HCT116 (cell line): Measurements from ENCODE around the gene NDUFA8. TPM values are rescaled to one million over a fixed set of nuclear protein-coding genes. Genes with fewer than 3 reads are reported as not detected.

ENCODE experiments used
- ATAC-seq: fragments of 200-7000 bp; cut with Tn5 transposase; 2 replicates; pipeline ENCODE4 v1.9.1; 2020; ENCODE audit warnings: mild to moderate bottlenecking, moderate library complexity
- BruUV-seq: library from RNA; stranded (reverse); fragments of 400-500 nt; replicated peaks from 2 replicates; lab custom pipeline; 2021; lab: Mats Ljungman, UMichigan
- CTCF ChIA-PET: fragments of 300-600 bp; sonication (Branson Sonifier 250); formaldehyde crosslinking; loops from one replicate; lab custom pipeline; 2021; ENCODE audit warnings: antibody characterized with exemption; lab: Charles Lee
- POLR2A ChIA-PET: fragments of 300-600, 350-600 bp; sonication (Branson Sonifier 250); formaldehyde crosslinking; loops from one replicate; lab custom pipeline; 2021; ENCODE audit warnings: antibody characterized with exemption; lab: Charles Lee
- RAD21 ChIA-PET, 2 experiments: fragments of 300-600 bp; sonication (Branson Sonifier 250); formaldehyde crosslinking; loops; one replicate each; lab custom pipeline; 2023; ENCODE audit warnings: low total read pairs in 2 of 2; ENCODE audit not compliant: uncharacterized antibody in 2 of 2, unreplicated experiment in 2 of 2, low non-redundant PET in 1 of 2; lab: Charles Lee
- DNase-seq: peaks from one replicate; pipeline ENCODE4 v3.0.0-alpha.2; 2010; ENCODE audit warnings: low read depth, low spot score
- H2AFZ ChIP-seq: fragments of 200-600 bp; shearing (Covaris generic), sonication (generic); 2 replicates; pipeline ENCODE4 v1.6.1; 2017; ENCODE audit warnings: low read depth, mixed run types, mixed read lengths, antibody characterized with exemption, low read length; ENCODE audit not compliant: poor library complexity, severe bottlenecking
- H3K27ac ChIP-seq: 2 replicates; pipeline ENCODE4 v1.5.1; 2012; ENCODE audit warnings: low read depth, low read length
- H3K27me3 ChIP-seq: fragments of 200-600 bp; sonication (generic); 2 replicates; pipeline ENCODE4 v1.6.1; 2016; ENCODE audit warnings: mixed run types, low read length, mixed read lengths; ENCODE audit not compliant: insufficient read depth
- H3K36me3 ChIP-seq, 2 experiments: fragments of 200-500 bp in 1 of 2; fragments of 200-600 bp in 1 of 2; sonication (Bioruptor generic) in 1 of 2; sonication (generic) in 1 of 2; 2 replicates each; pipeline versions ENCODE4 v1.5.1 to v1.6.1; 2014 to 2016; ENCODE audit warnings: low read length in 2 of 2, inconsistent platforms in 1 of 2, mixed read lengths in 1 of 2, mixed run types in 1 of 2; ENCODE audit not compliant: insufficient read depth in 2 of 2, control insufficient read depth in 1 of 2
- H3K4me1 ChIP-seq, 2 experiments: fragments of 200-600 bp in 1 of 2; sonication (generic) in 1 of 2; 2 replicates each; pipeline versions ENCODE4 v1.5.1 to v1.6.1; 2012 to 2017; ENCODE audit warnings: low read length in 2 of 2, inconsistent platforms in 1 of 2, mild to moderate bottlenecking in 1 of 2, mixed read lengths in 1 of 2, mixed run types in 1 of 2, moderate library complexity in 1 of 2; ENCODE audit not compliant: insufficient read depth in 2 of 2, control insufficient read depth in 1 of 2
- H3K4me2 ChIP-seq: fragments of 200-600 bp; sonication (generic); 2 replicates; pipeline ENCODE4 v1.6.1; 2017; ENCODE audit warnings: mixed run types, low read length, mixed read lengths
- H3K4me3 ChIP-seq, 2 experiments: fragments of 200-600 bp in 1 of 2; sonication (generic) in 1 of 2; replicated peaks in 1 of 2; 2 replicates each; pipeline ENCODE4 v1.5.1; 2011 to 2016; ENCODE audit warnings: low read length in 2 of 2, control low read depth in 1 of 2, low read depth in 1 of 2, mild to moderate bottlenecking in 1 of 2, mixed read lengths in 1 of 2, mixed run types in 1 of 2
- H3K79me2 ChIP-seq: fragments of 200-600 bp; sonication (generic); 2 replicates; pipeline ENCODE4 v1.6.1; 2017; ENCODE audit warnings: mild to moderate bottlenecking, mixed run types, low read length, moderate library complexity, mixed read lengths; ENCODE audit not compliant: insufficient read depth
- H3K9ac ChIP-seq: fragments of 200-600 bp; sonication (generic); 2 replicates; pipeline ENCODE4 v1.6.1; 2016; ENCODE audit warnings: low read length, mixed read lengths
- H3K9me2 ChIP-seq: fragments of 200-600 bp; sonication (generic), shearing (Covaris generic); 2 replicates; pipeline ENCODE4 v1.6.1; 2017; ENCODE audit warnings: mixed run types, mild to moderate bottlenecking, moderate library complexity; ENCODE audit not compliant: insufficient read depth
- H3K9me3 ChIP-seq, 2 experiments: fragments of 200-500 bp in 1 of 2; fragments of 200-600 bp in 1 of 2; sonication (Bioruptor generic) in 1 of 2; sonication (generic) in 1 of 2; 2 replicates each; pipeline ENCODE4 v1.6.1; 2014 to 2017; ENCODE audit warnings: low read length in 2 of 2, mixed read lengths in 2 of 2, inconsistent platforms in 1 of 2, low read depth in 1 of 2, mild to moderate bottlenecking in 1 of 2, mixed run types in 1 of 2, moderate library complexity in 1 of 2; ENCODE audit not compliant: control insufficient read depth in 1 of 2, insufficient read depth in 1 of 2
- H4K20me1 ChIP-seq: fragments of 200-600 bp; sonication (generic), shearing (Covaris generic); 2 replicates; pipeline ENCODE4 v1.6.1; 2017; ENCODE audit warnings: mixed run types, mild to moderate bottlenecking, moderate library complexity; ENCODE audit not compliant: insufficient read depth
- CEBPB ChIP-seq: IDR thresholded peaks from 2 replicates; pipeline ENCODE4 v1.6.1; 2012; ENCODE audit warnings: low read depth
- CTCF ChIP-seq, 3 experiments: fragments of 200-600 bp in 1 of 3; sonication (generic) in 1 of 3; IDR thresholded peaks in 2 of 3; conservative IDR thresholded peaks in 1 of 3; 2 replicates each; pipeline ENCODE4 v1.5.1; 2012 to 2017; ENCODE audit warnings: low read depth in 2 of 3, low read length in 2 of 3, antibody characterized with exemption in 1 of 3, borderline replicate concordance in 1 of 3, control low read depth in 1 of 3, mild to moderate bottlenecking in 1 of 3, mixed read lengths in 1 of 3, mixed run types in 1 of 3, moderate library complexity in 1 of 3; ENCODE audit not compliant: insufficient read depth in 1 of 3
- EGR1 ChIP-seq: IDR thresholded peaks from 2 replicates; pipeline ENCODE4 v1.6.1; 2012; ENCODE audit warnings: low read depth
- EZH2 ChIP-seq: fragments of 200-600 bp; sonication (generic); IDR thresholded peaks from 2 replicates; pipeline ENCODE4 v1.6.1; 2017; ENCODE audit warnings: antibody characterized with exemption, mixed run types
- FOSL1 ChIP-seq: IDR thresholded peaks from 2 replicates; pipeline ENCODE4 v1.6.1; 2012; ENCODE audit warnings: low read depth
- POLR2AphosphoS5 ChIP-seq: IDR thresholded peaks from 2 replicates; pipeline ENCODE4 v1.6.1; 2011; ENCODE audit warnings: mild to moderate bottlenecking, low read depth, low read length, moderate library complexity
- RAD21 ChIP-seq: IDR thresholded peaks from 2 replicates; pipeline ENCODE4 v1.6.1; 2012; ENCODE audit warnings: low read depth, mild to moderate bottlenecking
- REST ChIP-seq: IDR thresholded peaks from 2 replicates; pipeline ENCODE4 v1.6.1; 2012; ENCODE audit warnings: low read depth
- SIN3A ChIP-seq: IDR thresholded peaks from 2 replicates; pipeline ENCODE4 v1.6.1; 2012; ENCODE audit warnings: low read depth
- SRF ChIP-seq: IDR thresholded peaks from 2 replicates; pipeline ENCODE4 v1.6.1; 2012; ENCODE audit warnings: low read depth
- TCF7L2 ChIP-seq: IDR thresholded peaks from 2 replicates; pipeline ENCODE4 v1.7.0; 2011; ENCODE audit warnings: borderline replicate concordance, inconsistent platforms; ENCODE audit not compliant: insufficient read depth, insufficient read length; ENCODE audit errors: extremely low read depth
- YY1 ChIP-seq: IDR thresholded peaks from 2 replicates; pipeline ENCODE4 v1.6.1; 2011; ENCODE audit warnings: low read length, low read depth, moderate library complexity, mild to moderate bottlenecking; ENCODE audit not compliant: insufficient replicate concordance; ENCODE audit errors: extremely low read depth
- ZFX ChIP-seq: fragments of 450-650 bp; IDR thresholded peaks from 2 replicates; pipeline ENCODE4 v1.6.1; 2017
- intact Hi-C: fragments of 100-400 bp; cut with micrococcal nuclease; formaldehyde crosslinking; loops from 2 replicates; pipeline ENCODE4 v1.10.0; 2022
- total RNA-seq: library from RNA; stranded (reverse); gene quantifications from one replicate; pipeline ENCODE4 v1.2.1, GENCODE V29; 2021; ENCODE audit not compliant: unreplicated experiment

The NDUFA8 gene
- total RNA-seq, 1 experiment from 2014 or later, result 84.5 TPM

GRCh38 chr9:122144836-122145591 lies 14.6 kb downstream of the NDUFA8 start:
- H3K4me1 ChIP-seq, result no peaks in the 10 kb centered on the region
- intact Hi-C loops, result no loop called here
- H2AFZ ChIP-seq, result no peak overlapping the region
- peak; percentile 85 for ATAC-seq
- ChIA-PET POLR2A (no interaction called here), RAD21 (interaction anchor here in 1 of 2 experiments (1.0 kb wide), 1 partner anchor 46 kb away, joined by 3 read pairs; no protein-coding TSS in a partner anchor), CTCF (interaction anchor here (0.8 to 2.0 kb wide), 7 partner anchors 14 to 148 kb away, joined by 3 to 11 read pairs (median 4); partner anchors contain the start of genes MORN5, MRRF, NDUFA8 and RBM18)
- peaks cover 31 to 32% of the 10 kb centered on the region in 2 experiments; a peak in 3 of 4 replicates for H3K36me3 ChIP-seq
- H3K4me2 ChIP-seq, result no peak overlapping the region
- no peak overlapping the region for H3K9ac ChIP-seq
- peak in 2 of 3 experiments; percentile 48 to 57; a peak in 4 of 6 replicates for TF ChIP-seq CTCF (IDR thresholded peaks at IDR 0.05 in 2 of 3, conservative IDR thresholded peaks at IDR 0.05 in 1 of 3; ENCODE audit: borderline replicate concordance in 1 of 3, insufficient read depth in 1 of 3, low read depth in 2 of 3, low read length in 2 of 3)
- TF ChIP-seq RAD21, result peak; percentile 24; the same call in 1 of the 2 replicates
- TF ChIP-seq FOSL1, result no peak
- BruUV-seq, result no TSS peak
- H3K9me3 ChIP-seq, result no peaks in the 10 kb centered on the region
- H4K20me1 ChIP-seq, result no peaks in the 10 kb centered on the region
- no peak for DNase-seq
- H3K4me3 ChIP-seq, result no peak overlapping the region
- no peaks in the 10 kb centered on the region for H3K9me2 ChIP-seq
- H3K79me2 ChIP-seq, result peaks cover 14% of the 10 kb centered on the region
- H3K27ac ChIP-seq, result no peak overlapping the region
- H3K27me3 ChIP-seq, result no peaks in the 10 kb centered on the region

- no peak overlapping the region for H3K4me3 ChIP-seq
- ChIA-PET CTCF (interaction anchor here (0.8 to 2.0 kb wide), 3 partner anchors 15 to 19 kb away, joined by 3 to 11 read pairs (median 10); partner anchors contain the start of genes MORN5 and NDUFA8), POLR2A (no interaction called here), RAD21 (no interaction called here)
- no peak overlapping the region for H3K9ac ChIP-seq
- H3K79me2 ChIP-seq, result peaks cover 4% of the 10 kb centered on the region; the same call in 1 of the 2 replicates
- no peaks in the 10 kb centered on the region for H4K20me1 ChIP-seq
- no peaks in the 10 kb centered on the region for H3K27me3 ChIP-seq
- intact Hi-C loops, result no loop called here
- no peak overlapping the region for H2AFZ ChIP-seq
- H3K9me2 ChIP-seq, result no peaks in the 10 kb centered on the region
- no TSS peak for BruUV-seq
- H3K4me1 ChIP-seq, result peaks cover 0 to 10% of the 10 kb centered on the region in 2 experiments; a peak in 2 of 4 replicates
- H3K36me3 ChIP-seq, result peaks cover 31 to 32% of the 10 kb centered on the region in 2 experiments; a peak in 3 of 4 replicates
- ATAC-seq (no peak), DNase-seq (no peak)
- no peak overlapping the region for H3K27ac ChIP-seq
- no peaks in the 10 kb centered on the region for H3K9me3 ChIP-seq
- TF ChIP-seq SIN3A, result no peak
- TF ChIP-seq YY1, result no peak
- no peak for TF ChIP-seq RAD21
- TF ChIP-seq REST, result no peak
- TF ChIP-seq CEBPB, result no peak
- TF ChIP-seq ZFX, result no peak
- no peak for TF ChIP-seq SRF
- no peak for TF ChIP-seq POLR2AphosphoS5
- no peak for TF ChIP-seq TCF7L2
- no peak for TF ChIP-seq EZH2
- TF ChIP-seq EGR1, result no peak
- TF ChIP-seq, all 23 proteins: peak for 0
- H3K4me2 ChIP-seq, result no peak overlapping the region
These were observed 15.6 kb downstream of the NDUFA8 start for GRCh38 chr9:122143876-122144405.
